ENCODE measurements around the gene GATA3. TPM values are rescaled to one million over a fixed set of nuclear protein-coding genes. Genes with fewer than 3 reads are reported as not detected.

The GATA3 gene
- total and polyA plus RNA-seq, 8 donors, result 1.7 to 4.7 (median 2.7) TPM

- Histone ChIP-seq H3K36me3 (no peaks in the 10 kb centered on the region), H3K27ac (peak overlapping the region; percentile 56 to 77), H3K9me3 (no peaks in the 10 kb centered on the region), H3K27me3 (peaks cover 84 to 100% of the 10 kb centered on the region in 2 donors), H3K4me1 (peaks cover 3 to 79% of the 10 kb centered on the region in 2 donors), H3K4me3 (peak overlapping the region; percentile 23 to 51)
- DNase-seq (no peak), ATAC-seq (peak; percentile 16)
- TF ChIP-seq CTCF (IDR thresholded peaks at IDR 0.05), result no peak
- intact Hi-C loops (cut with DNase I), result no loop called here
These were observed 1.2 kb downstream of the GATA3 start for GRCh38 chr10:8055420-8056349.

GRCh38 chr10:8056378-8056777, 1.9 kb downstream of the GATA3 start:
- ATAC-seq, result no peak
- peak overlapping the region; percentile 56 to 77 for H3K27ac ChIP-seq

GRCh38 chr10:8056871-8057331, 2.4 kb downstream of the GATA3 start:
- DNase-seq (no peak), ATAC-seq (no peak)
- no peak for TF ChIP-seq CTCF (IDR thresholded peaks at IDR 0.05)
- Histone ChIP-seq H3K4me1 (peaks cover 0 to 68% of the 10 kb centered on the region in 2 donors), H3K9me3 (no peaks in the 10 kb centered on the region), H3K27me3 (peaks cover 77 to 100% of the 10 kb centered on the region in 2 donors), H3K4me3 (peak overlapping the region; percentile 12 to 51), H3K27ac (peak overlapping the region; percentile 56 to 77), H3K36me3 (no peaks in the 10 kb centered on the region)
- intact Hi-C loops (cut with DNase I), result no loop called here

More at GRCh38 chr10:8056378-8056777, 1.9 kb downstream of the GATA3 start:
- intact Hi-C loops (cut with DNase I), result no loop called here
- Histone ChIP-seq H3K9me3 (no peaks in the 10 kb centered on the region), H3K27me3 (peaks cover 80 to 100% of the 10 kb centered on the region in 2 donors), H3K4me3 (peak overlapping the region; percentile 23 to 51), H3K36me3 (no peaks in the 10 kb centered on the region), H3K4me1 (peaks cover 0 to 74% of the 10 kb centered on the region in 2 donors)
- DNase-seq, result no peak
- TF ChIP-seq CTCF (IDR thresholded peaks at IDR 0.05), result no peak

GRCh38 chr10:8057636-8058273, 3.3 kb downstream of the GATA3 start:
- Histone ChIP-seq H3K27ac (peak overlapping the region in 1 of 2 donors; percentile 77), H3K27me3 (peaks cover 77 to 100% of the 10 kb centered on the region in 2 donors), H3K4me3 (peak overlapping the region in 1 of 2 donors; percentile 51), H3K36me3 (no peaks in the 10 kb centered on the region), H3K4me1 (peaks cover 0 to 62% of the 10 kb centered on the region in 2 donors), H3K9me3 (no peaks in the 10 kb centered on the region)
- TF ChIP-seq CTCF (IDR thresholded peaks at IDR 0.05), result no peak
- intact Hi-C loops (cut with DNase I), result no loop called here
- ATAC-seq, result no peak
- DNase-seq, result no peak

Data from left lung (tissue), 10 donors.